ENCODE data around the gene CCDC150. TPM values are rescaled to one million over a fixed set of nuclear protein-coding genes. Genes with fewer than 3 reads are reported as not detected.

The CCDC150 gene
- total RNA-seq (2014; rRNA removed; shearing (Covaris generic)), result 7.9 and 14.6 TPM in 2 replicates
- polyA plus RNA-seq (2014; cell fraction: nucleus; rRNA removed), result 39.1 and 51.3 TPM in 2 replicates

DNA sequence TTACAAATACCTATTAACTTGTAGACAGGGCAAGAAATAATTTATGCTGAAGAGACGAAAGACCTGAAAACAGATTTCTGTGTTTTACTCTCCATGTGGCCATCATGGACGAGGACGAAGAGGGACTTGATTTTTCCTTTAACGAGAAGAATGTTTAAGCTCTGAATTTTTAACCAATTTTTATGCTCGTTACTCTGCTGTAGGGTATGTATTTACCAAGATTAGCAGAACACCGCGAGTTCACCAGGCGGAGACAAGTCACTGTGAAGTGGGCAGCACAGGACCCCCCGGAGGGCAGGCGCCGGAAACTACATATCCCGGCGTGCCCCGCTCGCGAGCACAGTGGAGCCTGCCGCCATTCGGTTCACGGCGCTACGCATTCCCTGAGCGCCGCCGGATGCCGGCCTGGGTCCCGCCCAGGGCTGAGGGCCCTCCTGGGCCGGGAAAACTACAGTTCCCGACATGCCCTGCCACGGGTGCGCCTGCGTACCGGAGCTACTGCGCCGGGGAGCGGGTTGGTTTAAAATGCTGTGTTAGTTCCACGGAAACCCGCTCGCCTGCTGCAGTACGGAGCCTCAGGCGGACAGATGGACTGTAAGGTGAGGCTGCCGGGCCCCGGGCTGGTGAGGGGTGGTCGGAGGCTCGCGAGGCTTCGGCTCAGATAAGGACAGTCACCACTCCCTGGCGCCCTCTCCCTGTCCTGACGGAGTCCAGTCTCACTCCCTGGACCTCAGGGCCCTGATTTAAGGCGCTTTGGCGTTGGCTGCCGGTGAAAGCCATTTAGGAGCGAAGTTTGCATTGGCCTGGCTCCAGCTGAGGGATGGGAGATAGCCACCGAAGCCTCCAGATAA is at the start of gene CCDC150:
TSS of gene CCDC150 (plus strand) at position 536 of the 851 bp plus-strand sequence. CDS start at position 588, 52 bp downstream.
- peak; percentile 95 for DNase-seq (ENCODE audit: extremely low read depth, low read depth)

DNA sequence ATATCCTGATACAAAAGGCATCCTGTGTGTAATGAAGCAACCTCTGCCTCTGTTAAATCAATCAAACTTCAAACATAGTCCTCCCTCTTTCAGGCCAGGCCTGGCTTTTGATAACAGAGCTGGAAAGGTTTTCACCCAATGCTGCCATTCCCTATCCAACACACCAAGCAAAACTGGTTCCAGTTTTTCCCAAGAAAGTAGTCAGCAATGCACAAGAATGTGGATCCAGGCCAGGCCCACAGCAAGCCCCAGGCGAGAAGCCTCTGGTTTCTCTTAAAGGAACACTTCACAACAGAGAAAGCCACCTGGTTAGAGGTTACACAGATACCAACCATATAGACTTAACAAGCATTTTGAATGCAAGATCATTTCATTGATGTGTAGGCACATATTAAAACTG is 49.2 kb upstream of the CCDC150 start:
- DNase-seq (ENCODE audit: extremely low read depth, low read depth), result no peak

DNA sequence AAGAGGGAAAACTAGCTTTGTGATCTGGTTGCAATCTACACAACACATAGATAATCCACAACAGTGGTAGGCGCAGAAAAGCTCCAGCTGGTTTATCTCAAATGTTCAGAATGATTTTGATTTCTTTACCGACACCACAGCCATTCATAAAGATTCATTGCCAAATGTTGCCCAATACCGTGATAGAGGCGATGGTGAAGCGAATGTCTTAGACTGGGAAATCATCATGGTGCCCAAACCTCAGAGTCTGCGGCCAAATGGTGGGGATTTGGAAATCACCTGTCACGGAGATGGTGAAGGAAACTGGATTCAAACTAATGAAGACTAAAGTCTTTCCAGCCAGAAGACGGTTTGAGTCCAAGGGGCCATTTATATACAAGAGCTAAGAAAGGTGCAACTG is 48.5 kb upstream of the CCDC150 start:
- no peak for DNase-seq (ENCODE audit: extremely low read depth, low read depth)

DNA sequence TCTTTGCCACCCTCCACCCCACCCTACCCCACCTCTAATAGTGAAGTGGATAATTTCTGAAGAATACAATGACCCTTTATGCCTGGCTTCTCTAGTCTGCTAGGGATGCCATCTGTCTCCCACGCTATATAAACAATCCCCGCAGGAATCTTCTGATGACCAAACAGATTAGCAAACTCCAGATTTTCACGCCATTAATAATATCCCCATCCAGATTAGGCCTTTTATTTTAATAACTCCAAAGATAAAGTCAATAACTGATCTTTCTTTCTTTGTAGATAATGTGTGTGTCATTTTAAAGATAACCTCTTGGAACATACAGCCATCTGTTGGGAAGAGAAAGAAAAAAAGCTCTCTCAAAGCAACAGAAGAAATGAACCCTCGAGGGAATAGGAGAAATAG is 47.9 kb upstream of the CCDC150 start:
- no peak for DNase-seq (ENCODE audit: extremely low read depth, low read depth)

DNA sequence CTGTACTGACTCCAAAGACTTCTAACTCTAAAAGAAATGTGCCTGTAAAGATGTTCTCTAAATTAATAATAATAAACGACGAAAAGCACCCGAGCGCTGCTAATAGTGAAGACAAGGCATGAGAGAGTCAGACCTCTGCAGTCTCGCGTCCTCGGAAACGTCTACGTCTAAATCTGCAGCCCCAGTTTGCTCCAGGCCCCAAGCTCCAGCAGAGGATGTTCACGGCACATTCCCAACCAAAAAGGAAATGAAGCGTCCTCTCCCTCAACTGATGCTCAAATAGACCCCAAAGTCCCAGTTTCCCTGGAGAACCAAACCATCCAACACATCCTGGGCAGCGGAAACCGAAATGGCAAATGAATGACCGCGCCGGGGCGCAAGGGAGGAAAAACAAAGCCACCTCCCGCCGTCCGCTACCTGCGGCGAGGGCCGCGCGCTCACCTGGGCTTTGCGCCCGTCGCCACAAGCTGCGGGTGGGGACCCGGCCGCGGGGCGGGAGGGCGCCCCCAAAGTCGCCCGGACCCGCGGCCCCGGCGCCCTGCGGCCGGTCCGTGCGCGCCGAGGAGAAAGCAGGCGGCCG is 47.1 kb upstream of the CCDC150 start:
- peak; percentile 30 for DNase-seq (ENCODE audit: extremely low read depth, low read depth)

DNA sequence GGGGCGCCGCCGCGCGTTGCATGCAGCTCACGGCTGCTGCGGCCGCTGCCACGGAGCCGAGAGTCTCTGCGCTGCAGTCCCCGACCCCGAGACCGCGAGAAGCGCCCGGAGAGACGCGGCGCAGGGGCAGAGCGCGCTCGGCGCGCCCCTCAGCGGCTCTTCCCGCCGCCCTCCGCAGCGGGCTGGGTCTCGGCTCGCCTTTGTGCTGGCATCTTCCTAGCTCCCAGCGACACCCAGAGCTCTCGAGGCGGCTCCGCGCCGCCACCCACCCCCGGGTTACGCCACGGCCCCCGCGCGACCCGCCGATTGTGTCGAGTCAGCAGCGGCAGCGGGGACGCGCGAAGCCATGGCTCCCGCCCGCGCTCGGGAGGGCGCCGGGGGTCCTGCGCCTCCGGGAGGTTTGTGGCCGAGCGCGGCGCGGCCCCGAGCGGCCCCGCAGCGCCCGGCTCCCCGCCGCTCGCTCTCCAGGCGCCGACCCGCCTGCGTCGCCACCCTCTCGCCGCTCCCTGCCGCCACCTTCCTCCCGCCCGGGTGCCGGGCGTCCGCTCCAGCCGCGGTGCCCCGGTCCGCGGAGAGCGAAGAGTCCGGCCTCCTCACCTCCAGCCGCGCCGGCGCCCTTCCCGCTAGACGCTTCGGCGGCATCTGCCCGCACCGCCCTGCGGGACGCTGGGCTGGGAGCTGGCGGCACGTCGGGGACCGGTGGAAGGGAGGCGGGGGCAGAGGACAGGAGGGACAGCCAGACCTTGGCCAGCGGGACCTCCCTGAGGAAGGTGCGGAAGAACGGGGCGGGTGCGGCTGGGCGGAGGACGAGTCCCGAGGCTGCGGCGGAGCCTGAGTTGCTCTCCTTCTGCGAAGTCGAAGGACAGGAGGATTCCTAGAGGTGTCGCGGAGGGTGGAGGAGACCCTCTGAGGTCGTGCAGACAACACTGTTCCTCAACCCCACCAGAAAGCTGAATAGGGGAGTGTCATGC is 46.3 kb upstream of the CCDC150 start, which contains the start of gene HECW2:
TSS of gene HECW2 (minus strand) at position 644 of the 971 bp plus-strand sequence.
- DNase-seq (ENCODE audit: extremely low read depth, low read depth), result peak; percentile 32

DNA sequence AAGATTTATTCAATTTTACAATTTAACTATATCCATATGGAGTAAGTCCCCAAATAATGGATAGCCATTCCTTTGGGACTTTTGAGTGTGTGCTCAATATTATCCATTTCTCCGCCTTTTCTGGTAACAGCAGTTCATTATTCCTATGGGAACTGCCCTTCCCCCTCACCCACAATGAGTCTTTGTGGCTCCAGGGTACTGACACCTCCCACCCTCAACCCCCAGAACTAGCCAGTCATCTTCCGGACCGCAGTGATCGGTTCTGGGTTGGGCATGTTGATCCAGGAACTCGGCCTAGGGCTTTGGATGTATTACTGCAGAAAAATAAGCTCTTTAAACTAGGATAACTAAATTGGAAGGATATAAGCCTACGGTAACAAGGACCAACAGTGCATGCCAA is 45.4 kb upstream of the CCDC150 start:
- no peak for DNase-seq (ENCODE audit: extremely low read depth, low read depth)

DNA sequence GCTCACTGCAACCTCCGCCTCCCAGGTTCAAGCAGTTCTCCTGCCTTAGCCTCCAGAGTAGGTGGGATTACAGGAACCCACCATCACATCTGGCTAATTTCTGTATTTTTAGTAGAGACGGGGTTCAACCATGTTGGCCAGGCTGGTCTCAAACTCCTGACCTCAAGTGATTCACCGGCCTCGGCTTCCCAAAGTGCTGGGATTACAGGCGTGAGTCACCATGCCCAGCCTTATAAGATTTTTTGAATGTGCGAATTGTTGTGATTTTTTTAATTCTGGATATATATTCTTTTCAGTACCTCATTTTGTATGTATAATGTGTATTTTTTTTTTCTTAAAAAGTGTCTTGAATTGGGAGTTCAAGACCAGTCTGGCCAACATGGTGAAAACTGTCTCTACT is 42.0 kb upstream of the CCDC150 start:
- no peak for DNase-seq (ENCODE audit: extremely low read depth, low read depth)

DNA sequence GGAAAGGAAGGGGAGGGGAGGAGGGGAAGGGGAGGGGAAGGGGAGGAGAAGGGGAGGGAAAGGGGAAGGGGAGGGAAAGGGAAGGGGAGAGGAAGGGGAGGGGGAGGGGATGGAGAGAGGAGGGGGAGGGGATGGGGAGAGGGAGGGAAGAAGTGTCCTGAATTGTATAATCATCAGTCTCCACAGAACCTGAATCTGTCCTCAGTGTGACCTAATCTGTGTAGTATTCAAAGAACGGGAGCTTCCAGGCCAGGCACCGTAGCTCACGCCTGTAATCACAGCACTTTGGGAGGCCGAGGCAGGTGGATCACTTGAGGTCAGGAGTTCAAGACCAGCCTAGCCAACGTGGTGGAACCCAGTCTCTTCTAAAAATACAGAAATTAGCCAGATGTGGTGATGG is 41.1 kb upstream of the CCDC150 start:
- DNase-seq (ENCODE audit: extremely low read depth, low read depth), result no peak

DNA sequence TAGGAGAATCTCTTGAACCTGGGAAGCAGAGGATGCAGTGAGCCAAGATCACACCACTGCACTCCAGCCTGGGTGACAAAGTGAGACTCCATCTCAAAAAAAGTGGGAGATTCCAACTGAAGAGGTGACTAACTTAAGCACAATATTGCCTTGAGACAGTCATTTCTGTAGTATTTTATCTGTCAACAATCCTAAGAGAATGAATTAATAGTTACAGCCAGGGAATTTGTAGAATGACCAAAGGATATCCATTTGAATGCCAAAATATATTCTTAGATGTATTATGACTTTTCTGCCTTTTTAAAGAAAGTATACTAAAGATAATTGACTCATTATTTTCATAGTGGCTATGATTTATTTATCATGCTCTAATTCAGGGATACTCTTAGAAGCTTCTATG is 40.7 kb upstream of the CCDC150 start:
- DNase-seq (ENCODE audit: extremely low read depth, low read depth), result no peak

DNA sequence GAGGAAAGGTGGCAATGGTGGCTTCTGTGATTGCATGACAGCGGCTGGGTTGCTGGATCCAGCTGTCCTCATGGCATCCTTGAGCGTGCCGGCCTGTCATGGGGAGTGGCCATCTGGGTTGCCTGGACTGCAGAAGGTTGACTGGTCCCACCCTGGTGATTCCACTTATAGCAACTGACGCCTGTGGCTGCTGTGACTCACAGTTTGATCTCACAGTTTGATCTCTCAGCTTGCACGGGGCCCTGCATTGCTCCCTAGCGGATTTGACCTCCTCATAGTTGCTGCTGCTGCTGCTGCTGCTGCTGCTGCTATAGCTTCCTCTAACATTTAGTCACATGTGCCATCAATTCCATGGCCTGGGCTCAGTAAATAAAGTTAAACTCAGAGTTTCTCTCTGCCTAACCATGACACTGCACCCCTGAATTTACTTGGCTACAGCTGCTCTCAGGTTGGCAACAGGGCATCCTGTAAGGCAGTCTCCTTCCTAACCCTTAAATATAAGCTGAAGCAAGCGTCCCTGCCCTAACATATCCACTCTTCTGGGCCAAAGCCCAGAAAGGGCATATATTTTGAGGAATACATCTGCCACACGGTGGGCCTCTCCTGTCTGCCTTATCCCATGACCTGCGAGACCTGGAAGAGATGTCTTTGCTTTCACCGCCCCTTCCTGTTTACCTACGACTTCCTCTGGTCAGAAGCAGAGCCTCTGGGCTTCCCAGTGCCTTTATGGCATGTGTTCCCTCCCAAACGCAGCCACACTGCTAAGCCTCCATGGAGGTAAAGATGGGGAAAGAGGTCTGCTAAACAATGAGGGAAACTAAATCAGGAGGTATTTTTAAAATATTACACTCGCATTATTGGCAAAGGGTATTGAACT is 37.8 kb upstream of the CCDC150 start:
- peak; percentile 94 for DNase-seq (ENCODE audit: extremely low read depth, low read depth)

DNA sequence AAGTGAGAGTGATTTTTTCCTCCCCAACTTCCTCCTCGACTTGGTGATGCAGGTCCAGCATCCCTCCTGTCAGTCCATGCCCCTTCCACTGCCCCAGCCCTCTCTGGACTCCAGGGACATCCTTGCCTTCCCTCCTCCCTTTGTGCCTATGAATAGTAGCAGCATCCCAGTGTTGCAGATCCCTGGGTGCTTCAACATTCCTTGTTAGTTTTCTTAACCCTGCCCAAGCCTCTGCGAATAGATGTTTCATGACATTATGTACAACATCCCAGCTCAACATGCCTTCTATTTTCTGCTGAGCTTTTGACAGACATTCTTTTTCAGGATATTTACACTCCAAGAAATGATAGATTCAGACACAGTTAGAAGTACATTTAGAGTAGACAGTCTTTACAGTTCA is 35.3 kb upstream of the CCDC150 start:
- no peak for DNase-seq (ENCODE audit: extremely low read depth, low read depth)

DNA sequence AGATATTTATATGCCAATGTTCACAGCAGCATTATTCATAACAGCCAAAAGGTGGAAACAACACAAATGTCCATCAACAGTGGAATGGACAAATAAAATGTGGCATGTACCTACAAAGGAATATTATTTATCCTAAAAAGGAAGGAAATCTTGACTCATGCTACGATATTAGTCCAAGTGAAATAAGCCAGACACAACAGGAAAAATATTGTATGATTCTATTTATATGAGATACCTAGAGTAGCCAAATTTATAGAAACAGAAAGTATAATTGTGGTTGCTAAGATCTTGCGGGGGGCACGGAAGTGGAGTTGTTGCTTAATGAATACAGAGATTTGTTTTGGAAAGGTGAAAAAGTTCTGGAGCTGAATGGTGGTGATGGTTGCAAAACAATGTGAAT is 33.0 kb upstream of the CCDC150 start:
- no peak for DNase-seq (ENCODE audit: extremely low read depth, low read depth)

DNA sequence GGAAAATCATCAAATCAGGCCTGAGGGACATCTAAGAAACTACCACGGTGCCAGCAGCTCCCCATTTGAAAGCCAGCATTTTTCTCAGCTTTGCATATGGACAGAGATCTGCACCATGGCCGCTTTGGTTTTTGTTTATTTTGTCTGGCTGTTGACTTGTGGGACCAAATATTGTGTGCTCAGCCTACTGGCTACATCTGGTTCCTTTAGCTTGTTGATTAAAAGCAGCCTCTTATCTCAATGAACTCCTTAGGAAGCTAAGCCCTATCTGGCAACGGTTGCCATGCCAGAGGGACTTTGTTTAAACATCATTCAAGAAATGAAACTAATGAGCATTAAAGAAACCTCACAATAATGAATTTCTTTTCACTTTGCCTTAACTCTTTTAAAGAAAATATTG is 32.4 kb upstream of the CCDC150 start:
- DNase-seq (ENCODE audit: extremely low read depth, low read depth), result peak; percentile 30

DNA sequence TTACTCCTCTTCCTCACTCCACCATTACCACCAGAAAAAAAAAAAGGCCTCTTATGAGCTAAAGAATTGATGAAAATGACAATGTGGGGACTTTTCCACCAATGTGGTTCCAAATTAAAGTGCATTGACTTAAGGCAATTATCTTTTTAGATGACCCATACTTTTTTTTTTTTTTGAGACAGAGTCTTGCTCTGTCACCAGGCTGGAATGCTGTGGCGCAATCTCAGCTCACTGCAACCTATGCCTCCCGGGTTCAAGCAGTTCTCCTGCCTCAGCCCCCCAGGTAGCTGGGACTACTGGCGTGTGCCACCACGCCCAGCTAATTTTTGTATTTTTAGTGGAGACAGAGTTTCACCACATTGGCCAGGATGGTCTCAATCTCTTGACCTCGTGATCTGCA is 31.6 kb upstream of the CCDC150 start:
- DNase-seq (ENCODE audit: extremely low read depth, low read depth), result peak; percentile 39

DNA sequence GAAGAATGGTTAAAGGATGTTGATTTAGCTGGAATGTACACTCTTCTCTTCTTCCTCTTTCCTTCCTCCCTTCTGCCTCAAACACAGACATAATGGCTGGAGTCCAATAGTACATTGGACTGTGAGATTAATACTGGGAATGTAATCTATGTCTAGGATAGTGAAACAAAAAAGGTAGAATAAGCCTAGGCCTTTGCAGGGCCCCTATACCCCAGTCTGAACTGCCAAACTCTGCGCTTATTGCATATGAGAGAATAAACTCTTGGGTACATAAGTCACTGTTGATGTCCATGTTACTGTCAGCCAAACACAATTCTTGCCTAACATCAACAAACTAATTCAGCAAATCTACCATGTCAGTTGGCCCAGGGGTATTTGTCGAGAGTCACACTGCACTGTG is 29.7 kb upstream of the CCDC150 start:
- DNase-seq (ENCODE audit: extremely low read depth, low read depth), result no peak

DNA sequence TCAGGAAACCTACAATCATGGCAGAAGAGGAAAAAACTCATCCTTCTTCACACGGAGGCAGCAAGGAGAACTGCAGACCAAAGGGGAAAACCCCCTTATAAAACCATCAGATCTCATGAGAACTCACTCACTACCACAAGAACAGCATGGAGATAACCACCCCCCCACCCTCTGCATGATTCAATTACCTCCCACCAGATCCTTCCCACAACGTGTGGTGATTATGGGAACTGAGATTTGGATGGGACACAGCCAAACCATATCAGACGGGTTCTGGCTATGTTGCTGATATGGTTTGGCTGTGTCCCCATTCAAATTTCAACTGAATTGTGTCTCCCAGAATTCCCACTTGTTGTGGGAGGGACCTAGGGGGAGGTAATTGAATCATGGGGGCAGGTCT is 28.7 kb upstream of the CCDC150 start:
- DNase-seq (ENCODE audit: extremely low read depth, low read depth), result no peak

DNA sequence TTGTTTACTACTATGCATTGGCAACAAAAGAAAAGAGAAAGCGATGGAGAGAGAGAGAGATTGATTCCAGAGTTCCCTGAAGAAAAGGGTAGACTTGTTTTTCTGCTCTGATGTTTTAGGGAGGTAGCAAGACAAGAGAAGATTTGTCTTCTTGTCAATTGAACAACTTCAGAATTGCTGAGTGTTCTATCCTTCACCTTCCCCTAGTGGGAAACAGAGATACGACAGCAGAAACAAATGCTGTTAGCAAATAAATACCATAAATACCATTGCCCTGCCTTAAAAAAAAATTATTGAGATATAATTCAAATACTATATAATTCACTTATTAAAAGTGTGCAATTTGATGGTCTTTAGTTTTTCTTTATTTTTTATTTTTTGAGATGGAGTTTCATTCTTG is 26.2 kb upstream of the CCDC150 start:
- DNase-seq (ENCODE audit: extremely low read depth, low read depth), result no peak

DNA sequence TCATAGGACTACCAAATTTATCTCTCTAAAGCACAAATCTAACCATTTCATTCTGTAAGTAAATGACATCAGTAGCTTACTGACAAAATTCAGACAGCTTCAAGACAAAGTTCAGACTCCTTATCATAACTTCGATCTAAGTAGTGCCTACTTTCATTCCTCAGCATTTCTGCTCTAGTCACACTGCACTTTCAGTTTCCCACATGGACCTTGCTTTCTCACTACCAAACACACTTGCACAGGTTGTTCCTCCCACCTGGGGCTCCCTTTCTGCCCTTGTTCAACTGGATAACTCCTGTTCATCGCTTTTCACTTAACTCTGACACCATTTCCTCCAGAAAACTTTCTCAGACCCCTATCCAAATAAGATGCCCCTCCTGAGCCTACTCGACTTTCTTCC is 22.1 kb upstream of the CCDC150 start:
- no peak for DNase-seq (ENCODE audit: extremely low read depth, low read depth)

DNA sequence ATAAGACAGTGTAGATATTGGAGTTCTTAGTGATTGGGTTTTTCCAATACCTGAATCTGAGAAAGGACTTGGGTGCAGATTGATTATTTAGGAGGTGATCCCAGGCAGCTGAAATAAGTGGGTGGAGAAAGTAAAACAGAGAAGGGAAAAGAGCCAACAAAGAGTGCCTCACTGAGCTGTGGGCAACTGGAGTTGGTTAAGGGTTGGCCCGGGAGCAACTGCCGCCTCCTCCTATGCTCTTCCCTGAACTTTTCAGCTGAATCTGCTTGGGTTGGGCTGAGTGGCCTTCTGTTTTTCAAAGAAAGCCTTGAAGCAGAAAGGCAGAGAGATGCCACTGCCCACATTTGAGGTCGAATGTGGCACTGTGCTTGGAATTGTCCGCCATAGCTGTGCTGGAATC is 20.9 kb upstream of the CCDC150 start:
- no peak for DNase-seq (ENCODE audit: extremely low read depth, low read depth)
